ENCODE data around the gene SPATA31D4. TPM values are rescaled to one million over a fixed set of nuclear protein-coding genes. Genes with fewer than 3 reads are reported as not detected.

SPATA31D4 gene
- total RNA-seq, 2 experiments from 2014 or later: not detected

GRCh38 chr9:81902626-81903025, 25.6 kb upstream of the SPATA31D4 start:
- intact Hi-C loops (cut with micrococcal nuclease; ENCODE audit: unreplicated experiment): no loop called here
- no peak overlapping the region for H3K4me2 ChIP-seq (ENCODE audit: low read length)
- TF ChIP-seq CTCF (conservative IDR thresholded peaks at IDR 0.05; ENCODE audit: low read length): no peak
- no peaks in the 10 kb centered on the region for H3K36me3 ChIP-seq (ENCODE audit: insufficient read depth, low read length)
- H3K4me3 ChIP-seq (ENCODE audit: low read depth, low read length, poor library complexity, severe bottlenecking): no peak overlapping the region
- CTCF ChIA-PET (ENCODE audit: unreplicated experiment): no interaction called here
- H3K4me1 ChIP-seq (ENCODE audit: insufficient read depth, low read length, poor library complexity, severe bottlenecking): no peaks in the 10 kb centered on the region
- H4K20me1 ChIP-seq (ENCODE audit: insufficient read depth, low read length): no peaks in the 10 kb centered on the region
- no peaks in the 10 kb centered on the region for H3K9me2 ChIP-seq (ENCODE audit: insufficient read depth, low read length)
- no peak for DNase-seq (ENCODE audit: low spot score)
- H3K9me3 ChIP-seq (ENCODE audit: low read length): no peaks in the 10 kb centered on the region
- H3K79me2 ChIP-seq (ENCODE audit: insufficient read depth, low read depth, low read length): no peaks in the 10 kb centered on the region
- POLR2A ChIA-PET: no interaction called here
- H2AFZ ChIP-seq (ENCODE audit: low read length): no peak overlapping the region
- no TSS peak for BruUV-seq (replicated peaks)
- H3K27ac ChIP-seq (ENCODE audit: low read depth, low read length, poor library complexity, severe bottlenecking): no peak overlapping the region

- Histone ChIP-seq H3K36me3 (ENCODE audit: insufficient read depth, low read length) (no peaks in the 10 kb centered on the region), H3K79me2 (ENCODE audit: insufficient read depth, low read depth, low read length) (no peaks in the 10 kb centered on the region), H4K20me1 (ENCODE audit: insufficient read depth, low read length) (no peaks in the 10 kb centered on the region), H3K4me3 (ENCODE audit: low read depth, low read length, poor library complexity, severe bottlenecking) (no peak overlapping the region), H3K9me3 (ENCODE audit: low read length) (no peaks in the 10 kb centered on the region), H3K27ac (ENCODE audit: low read depth, low read length, poor library complexity, severe bottlenecking) (no peak overlapping the region), H3K4me2 (ENCODE audit: low read length) (no peak overlapping the region), H3K4me1 (ENCODE audit: insufficient read depth, low read length, poor library complexity, severe bottlenecking) (no peaks in the 10 kb centered on the region), H3K9me2 (ENCODE audit: insufficient read depth, low read length) (no peaks in the 10 kb centered on the region), H2AFZ (ENCODE audit: low read length) (no peak overlapping the region)
- no TSS peak for BruUV-seq (replicated peaks)
- no peak for DNase-seq (ENCODE audit: low spot score)
- intact Hi-C loops (cut with micrococcal nuclease; ENCODE audit: unreplicated experiment): no loop called here
- CTCF ChIA-PET (ENCODE audit: unreplicated experiment): no interaction called here
- POLR2A ChIA-PET: no interaction called here
- TF ChIP-seq EZH2phosphoT487 (IDR thresholded peaks at IDR 0.05; ENCODE audit: borderline replicate concordance, low read depth, low read length): no peak
- TF ChIP-seq CTCF (conservative IDR thresholded peaks at IDR 0.05; ENCODE audit: low read length): no peak
These were observed 21.6 kb upstream of the SPATA31D4 start for GRCh38 chr9:81906671-81907070.

- BruUV-seq (replicated peaks): no TSS peak
- TF ChIP-seq CTCF (conservative IDR thresholded peaks at IDR 0.05; ENCODE audit: low read length): no peak
- TF ChIP-seq EZH2phosphoT487 (IDR thresholded peaks at IDR 0.05; ENCODE audit: borderline replicate concordance, low read depth, low read length): no peak
- Histone ChIP-seq H3K79me2 (ENCODE audit: insufficient read depth, low read depth, low read length) (no peaks in the 10 kb centered on the region), H2AFZ (ENCODE audit: low read length) (no peak overlapping the region), H3K4me1 (ENCODE audit: insufficient read depth, low read length, poor library complexity, severe bottlenecking) (no peaks in the 10 kb centered on the region), H3K27ac (ENCODE audit: low read depth, low read length, poor library complexity, severe bottlenecking) (no peak overlapping the region), H3K9me3 (ENCODE audit: low read length) (no peaks in the 10 kb centered on the region), H3K36me3 (ENCODE audit: insufficient read depth, low read length) (no peaks in the 10 kb centered on the region), H3K4me3 (ENCODE audit: low read depth, low read length, poor library complexity, severe bottlenecking) (no peak overlapping the region), H3K4me2 (ENCODE audit: low read length) (no peak overlapping the region), H3K9me2 (ENCODE audit: insufficient read depth, low read length) (no peaks in the 10 kb centered on the region), H4K20me1 (ENCODE audit: insufficient read depth, low read length) (no peaks in the 10 kb centered on the region)
- no peak for DNase-seq (ENCODE audit: low spot score)
- ChIA-PET CTCF (ENCODE audit: unreplicated experiment) (no interaction called here), POLR2A (no interaction called here)
- intact Hi-C loops (cut with micrococcal nuclease; ENCODE audit: unreplicated experiment): no loop called here
These were observed 16.1 kb upstream of the SPATA31D4 start for GRCh38 chr9:81912135-81912534.
